ENCODE measurements around the gene TCF7L2. TPM values are rescaled to one million over a fixed set of nuclear protein-coding genes. Genes with fewer than 3 reads are reported as not detected.

Gene TCF7L2
- total and polyA plus RNA-seq, 9 donors = 21.1 to 41.7 (median 34.5) TPM

- Histone ChIP-seq H3K36me3 (no peaks in the 10 kb centered on the region), H3K4me3 (no peak overlapping the region), H3K27ac (no peak overlapping the region), H3K9me3 (no peaks in the 10 kb centered on the region), H3K4me1 (ENCODE audit: insufficient read depth) (peaks cover 9% of the 10 kb centered on the region), H3K27me3 (no peaks in the 10 kb centered on the region)
- intact Hi-C loops (cut with DNase I) = no loop called here
- 85 to 94% (median 88%) methylated on average over 5 of the region's 5 CpGs for WGBS, 3 donors
- TF ChIP-seq, protein P1, sequence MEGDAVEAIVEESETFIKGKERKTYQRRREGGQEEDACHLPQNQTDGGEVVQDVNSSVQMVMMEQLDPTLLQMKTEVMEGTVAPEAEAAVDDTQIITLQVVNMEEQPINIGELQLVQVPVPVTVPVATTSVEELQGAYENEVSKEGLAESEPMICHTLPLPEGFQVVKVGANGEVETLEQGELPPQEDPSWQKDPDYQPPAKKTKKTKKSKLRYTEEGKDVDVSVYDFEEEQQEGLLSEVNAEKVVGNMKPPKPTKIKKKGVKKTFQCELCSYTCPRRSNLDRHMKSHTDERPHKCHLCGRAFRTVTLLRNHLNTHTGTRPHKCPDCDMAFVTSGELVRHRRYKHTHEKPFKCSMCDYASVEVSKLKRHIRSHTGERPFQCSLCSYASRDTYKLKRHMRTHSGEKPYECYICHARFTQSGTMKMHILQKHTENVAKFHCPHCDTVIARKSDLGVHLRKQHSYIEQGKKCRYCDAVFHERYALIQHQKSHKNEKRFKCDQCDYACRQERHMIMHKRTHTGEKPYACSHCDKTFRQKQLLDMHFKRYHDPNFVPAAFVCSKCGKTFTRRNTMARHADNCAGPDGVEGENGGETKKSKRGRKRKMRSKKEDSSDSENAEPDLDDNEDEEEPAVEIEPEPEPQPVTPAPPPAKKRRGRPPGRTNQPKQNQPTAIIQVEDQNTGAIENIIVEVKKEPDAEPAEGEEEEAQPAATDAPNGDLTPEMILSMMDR (IDR thresholded peaks at IDR 0.05) = no peak
- TF ChIP-seq POLR2A (IDR thresholded peaks at IDR 0.05) = no peak
- no peak for TF ChIP-seq EP300 (IDR thresholded peaks at IDR 0.05)
- no peak for DNase-seq
Measured at GRCh38 chr10:112973805-112974204, 23.8 kb downstream of the TCF7L2 start.

DNA sequence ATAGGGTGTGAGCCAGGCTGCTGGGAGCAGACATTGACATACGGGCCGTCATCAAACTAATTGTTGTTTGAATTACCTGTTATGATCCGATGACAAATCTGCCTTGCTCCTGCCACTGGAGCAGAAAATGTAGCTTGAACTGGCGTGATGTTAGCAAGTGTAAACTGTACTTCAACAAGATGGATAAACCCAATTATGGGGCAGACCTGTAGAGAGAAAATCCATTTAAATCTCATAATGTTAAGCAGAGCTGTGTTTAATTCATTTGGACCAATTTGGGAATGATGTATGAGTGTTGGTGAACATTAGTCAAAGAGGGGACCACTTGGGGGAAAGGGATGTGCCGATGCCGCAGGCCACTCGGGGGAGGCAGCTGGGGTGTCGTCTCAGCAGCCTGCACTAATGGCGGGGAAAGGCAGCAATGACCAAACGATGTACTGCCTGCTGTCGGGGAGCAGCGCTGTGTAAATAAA is 27.4 kb downstream of the TCF7L2 start:
- H3K4me1 ChIP-seq (ENCODE audit: insufficient read depth) = peaks cover 4% of the 10 kb centered on the region
- no peak overlapping the region for H3K4me3 ChIP-seq
- intact Hi-C loops (cut with DNase I) = no loop called here
- H3K9me3 ChIP-seq = no peaks in the 10 kb centered on the region
- 88 to 91% (median 90%) methylated on average over 12 of the region's 12 CpGs for WGBS, 3 donors
- TF ChIP-seq POLR2A (IDR thresholded peaks at IDR 0.05) = no peak
- TF ChIP-seq EP300 (IDR thresholded peaks at IDR 0.05) = no peak
- TF ChIP-seq, protein P1 (IDR thresholded peaks at IDR 0.05) = no peak
- no peak overlapping the region for H3K27ac ChIP-seq
- no peaks in the 10 kb centered on the region for H3K36me3 ChIP-seq
- no peak for DNase-seq
- H3K27me3 ChIP-seq = no peaks in the 10 kb centered on the region

DNA sequence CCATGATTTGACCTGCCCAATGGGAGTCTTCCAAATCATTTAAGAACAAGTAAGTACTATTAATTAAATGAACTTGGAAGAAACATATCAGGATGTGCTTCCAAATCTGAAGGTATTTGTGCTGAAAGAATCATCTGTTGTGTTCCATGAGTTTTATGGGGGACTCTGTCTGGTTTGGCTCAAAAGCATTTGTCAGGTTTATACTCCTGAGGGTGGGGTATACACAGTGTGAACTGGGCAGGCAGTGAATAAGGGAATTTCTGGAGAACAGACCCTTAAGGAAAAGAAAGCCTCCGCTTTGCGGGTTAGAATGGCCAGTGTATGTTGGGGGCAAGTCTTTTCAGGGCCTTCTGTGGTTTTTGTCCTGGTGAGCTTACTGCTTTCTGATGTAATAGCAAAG is 29.9 kb downstream of the TCF7L2 start:
- WGBS, 3 donors = 79 to 98% (median 93%) methylated on average over 2 of the region's 2 CpGs
- Histone ChIP-seq H3K27me3 (no peaks in the 10 kb centered on the region), H3K9me3 (no peaks in the 10 kb centered on the region), H3K36me3 (no peaks in the 10 kb centered on the region), H3K4me3 (no peak overlapping the region), H3K4me1 (ENCODE audit: insufficient read depth) (peaks cover 10% of the 10 kb centered on the region), H3K27ac (no peak overlapping the region)
- DNase-seq = no peak
- TF ChIP-seq POLR2A (IDR thresholded peaks at IDR 0.05) = no peak
- TF ChIP-seq, protein P1 (IDR thresholded peaks at IDR 0.05) = no peak
- no peak for TF ChIP-seq EP300 (IDR thresholded peaks at IDR 0.05)
- intact Hi-C loops (cut with DNase I) = no loop called here

DNA sequence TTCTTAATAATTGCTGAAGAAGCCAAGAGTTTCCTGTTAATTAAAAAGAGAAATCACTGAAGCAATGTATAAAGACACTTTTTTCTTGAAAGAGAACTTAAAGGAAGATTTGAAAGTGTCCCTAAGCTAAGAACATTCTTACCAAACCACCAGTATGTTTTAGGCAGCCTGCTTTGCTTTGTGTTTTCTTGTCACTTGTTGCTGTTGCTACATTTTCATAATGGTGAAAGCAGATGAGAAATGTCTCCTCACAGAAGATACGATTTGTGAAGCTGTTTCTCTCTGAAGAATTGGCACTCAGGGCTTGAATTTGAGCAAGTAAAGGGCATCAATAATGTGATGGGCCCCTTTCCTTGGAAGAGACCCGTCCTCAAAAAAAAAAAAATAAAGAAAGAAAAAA is 30.9 kb downstream of the TCF7L2 start:
- H3K27ac ChIP-seq = no peak overlapping the region
- H3K9me3 ChIP-seq = no peaks in the 10 kb centered on the region
- no peaks in the 10 kb centered on the region for H3K27me3 ChIP-seq
- 80 to 87% (median 85%) methylated on average over 2 of the region's 2 CpGs for WGBS, 3 donors
- intact Hi-C loops (cut with DNase I) = no loop called here
- H3K4me3 ChIP-seq = no peak overlapping the region
- TF ChIP-seq POLR2A (IDR thresholded peaks at IDR 0.05) (no peak), EP300 (IDR thresholded peaks at IDR 0.05) (no peak)
- TF ChIP-seq, protein P1 (IDR thresholded peaks at IDR 0.05) = no peak
- no peaks in the 10 kb centered on the region for H3K36me3 ChIP-seq
- H3K4me1 ChIP-seq (ENCODE audit: insufficient read depth) = peaks cover 14% of the 10 kb centered on the region
- no peak for DNase-seq

All from ovary (tissue), 9 donors.